Heart right ventricle (tissue), 16 donors: Measurements from ENCODE around the gene NEDD4L. TPM values are rescaled to one million over a fixed set of nuclear protein-coding genes. Genes with fewer than 3 reads are reported as not detected.

Source experiments
- ATAC-seq, 8 donors: fragments of 200-7000 bp; cut with Tn5 transposase; one replicate each; pipeline ENCODE4 v1.9.1; 2020; ENCODE audit warnings: mild to moderate bottlenecking in 8 of 8, moderate library complexity in 8 of 8, moderate number of reproducible peaks in 1 of 8
- DNase-seq, 2 donors: peaks; one replicate each; pipeline ENCODE4 v3.0.0-alpha.2; 2020
- H3K27ac ChIP-seq, 10 donors: fragments of 200-600 bp; sonication (generic) in 2 of 10; one replicate each; pipeline versions ENCODE4 v1.5.0 to v1.8.0; 2020 to 2022; ENCODE audit warnings: mild to moderate bottlenecking in 3 of 10
- H3K27me3 ChIP-seq, 7 donors: fragments of 200-600 bp; one replicate each; pipeline ENCODE4 v1.8.0; 2021 to 2022; ENCODE audit warnings: mild to moderate bottlenecking in 2 of 7
- H3K36me3 ChIP-seq, 9 donors: fragments of 200-600 bp; sonication (generic) in 1 of 9; one replicate each; pipeline versions ENCODE4 v1.5.0 to v1.8.0; 2020 to 2022; ENCODE audit warnings: mild to moderate bottlenecking in 2 of 9
- H3K4me1 ChIP-seq, 9 donors: fragments of 200-600 bp; sonication (generic) in 1 of 9; one replicate each; pipeline versions ENCODE4 v1.5.0 to v1.8.0; 2020 to 2022; ENCODE audit warnings: mild to moderate bottlenecking in 4 of 9
- H3K4me3 ChIP-seq, 10 donors: fragments of 200-600 bp; sonication (generic) in 2 of 10; one replicate each; pipeline versions ENCODE4 v1.5.0 to v1.8.0; 2020 to 2022; ENCODE audit warnings: mild to moderate bottlenecking in 7 of 10, moderate library complexity in 2 of 10
- H3K9me3 ChIP-seq, 11 donors: fragments of 200-600 bp in 10 of 11; sonication (generic) in 2 of 11; one replicate each; pipeline versions ENCODE4 v1.5.0 to v1.8.0; 2013 to 2022; ENCODE audit warnings: mild to moderate bottlenecking in 2 of 11, control low read depth in 1 of 11, moderate library complexity in 1 of 11
- WGBS, 2 donors: extraction: QIAGEN DNeasy Blood & Tissue Kit; methylation state at CpG; one replicate each; pipeline ENCODE4 v1.1.7; 2013; ENCODE audit warnings: inconsistent platforms in 1 of 2; 5-methylcytosine and 5-hydroxymethylcytosine counted together
- intact Hi-C, 10 donors: fragments of 100-400 bp; cut with DNase I; formaldehyde crosslinking; loops; one replicate each; pipeline versions ENCODE4 v1.11.1 to v1.14.2; 2022
- polyA plus RNA-seq, 2 donors: library from polyadenylated mRNA; stranded (reverse); fragments of 200-250 nt; gene quantifications; one replicate each; pipeline ENCODE4 v1.2.3, GENCODE V29; 2013
- total RNA-seq, 10 donors: library from RNA; stranded (reverse); fragmentation: NEBNext Ultra II Directional in 3 of 10; extraction: Animal tissue kit (Norgen Biotek cat#: 25700) in 3 of 10; gene quantifications; one replicate each; pipeline versions ENCODE4 v1.2.1 to v1.2.4, GENCODE V29; 2021 to 2023
- TF ChIP-seq, protein P1 (sequence below), 9 donors: fragments of 200-600 bp; sonication (generic) in 2 of 9; IDR thresholded peaks; one replicate each; pipeline versions ENCODE4 v1.5.0 to v1.8.0; 2021 to 2022; ENCODE audit warnings: antibody characterized with exemption in 9 of 9, mild to moderate bottlenecking in 5 of 9, moderate library complexity in 1 of 9
- donor health status: Arrhythmogenic right ventricular cardiomyopathy.
- donor health status: ischemic (EF 13 %, LVEDD 7.1; RV severe dilation, severe dysfunction).
- donor health status: healthy with polysubstance abuse.
- donor health status: DM: no; HTN: yes; CAD: no.
- donor health status: DM: no; HTN: no; CAD: no.
- donor health status: ischemic (EF 25% LVEDD 6.9; RV normal size, moderate dysfunction).
- donor health status: ischemic (EF 25% LVEDD 5.7; RV mildly dilated, moderate dysfunction).
- donor health status: healthy.
- donor health status: DM: yes; HTN: yes; CAD: no.
- donor health status: Ischemic cardiomyopathy.
- donor health status: ischemic (EF 35%, LVEDD 5.7; RV mildly dilated, moderate dysfunction).
- donor health status: nonischemic (EF 11% LVEDD 7.7; RV severe dilation, severe dysfunction).
- donor health status: DM: yes; HTN: yes; CAD: no.
- donor health status: PGD.
- donor health status: ischemic (EF 29% LVEDD 5.4; RV normal size, mild dysfunction).
- donor health status: nonischemic (EF 23%, LVEDD 6.1; RV moderate dilation, normal function).

NEDD4L gene
- total and polyA plus RNA-seq, 12 donors = 9.6 to 67.1 (median 49.4) TPM

DNA sequence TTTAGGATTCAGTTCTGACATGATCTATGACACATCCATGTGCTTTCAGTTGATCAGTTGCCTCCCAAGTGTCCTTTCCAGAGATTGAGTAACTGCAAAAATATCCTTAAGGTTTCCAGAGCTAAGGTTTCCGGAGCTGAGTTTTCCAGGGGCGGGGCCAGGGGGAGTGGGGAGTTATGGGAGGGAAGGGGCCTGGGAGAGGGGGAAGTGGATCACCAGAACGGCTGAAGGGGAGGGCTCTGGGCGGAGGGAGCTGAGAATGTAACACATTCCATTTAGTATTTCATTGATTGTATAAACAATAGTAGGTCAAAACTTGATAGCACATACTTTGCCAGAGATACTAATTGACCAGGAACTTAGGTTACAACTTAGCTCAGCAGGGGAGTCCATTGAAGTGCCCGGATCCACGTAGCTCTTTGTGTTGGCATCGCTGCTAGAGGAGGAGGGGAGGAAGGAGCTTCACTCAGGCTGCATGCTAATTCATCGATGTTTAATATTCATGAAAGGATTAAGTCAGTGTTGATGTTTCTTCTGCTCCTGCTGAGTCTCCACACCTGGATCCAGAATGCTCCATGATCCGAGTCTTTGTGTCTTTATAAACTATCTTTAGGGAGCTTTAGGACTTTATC is 295.1 kb downstream of the NEDD4L start:
- TF ChIP-seq, protein P1, sequence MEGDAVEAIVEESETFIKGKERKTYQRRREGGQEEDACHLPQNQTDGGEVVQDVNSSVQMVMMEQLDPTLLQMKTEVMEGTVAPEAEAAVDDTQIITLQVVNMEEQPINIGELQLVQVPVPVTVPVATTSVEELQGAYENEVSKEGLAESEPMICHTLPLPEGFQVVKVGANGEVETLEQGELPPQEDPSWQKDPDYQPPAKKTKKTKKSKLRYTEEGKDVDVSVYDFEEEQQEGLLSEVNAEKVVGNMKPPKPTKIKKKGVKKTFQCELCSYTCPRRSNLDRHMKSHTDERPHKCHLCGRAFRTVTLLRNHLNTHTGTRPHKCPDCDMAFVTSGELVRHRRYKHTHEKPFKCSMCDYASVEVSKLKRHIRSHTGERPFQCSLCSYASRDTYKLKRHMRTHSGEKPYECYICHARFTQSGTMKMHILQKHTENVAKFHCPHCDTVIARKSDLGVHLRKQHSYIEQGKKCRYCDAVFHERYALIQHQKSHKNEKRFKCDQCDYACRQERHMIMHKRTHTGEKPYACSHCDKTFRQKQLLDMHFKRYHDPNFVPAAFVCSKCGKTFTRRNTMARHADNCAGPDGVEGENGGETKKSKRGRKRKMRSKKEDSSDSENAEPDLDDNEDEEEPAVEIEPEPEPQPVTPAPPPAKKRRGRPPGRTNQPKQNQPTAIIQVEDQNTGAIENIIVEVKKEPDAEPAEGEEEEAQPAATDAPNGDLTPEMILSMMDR (IDR thresholded peaks at IDR 0.05) = no peak
- no peak overlapping the region for H3K4me3 ChIP-seq
- no peaks in the 10 kb centered on the region for H3K27me3 ChIP-seq
- no peaks in the 10 kb centered on the region for H3K9me3 ChIP-seq
- peaks cover 0 to 40% (median 0%) of the 10 kb centered on the region in 9 donors for H3K36me3 ChIP-seq
- H3K4me1 ChIP-seq = peaks cover 0 to 30% (median 9%) of the 10 kb centered on the region in 9 donors
- DNase-seq = no peak
- WGBS, 2 donors = 32 to 39% methylated on average over 9 of the region's 9 CpGs
- H3K27ac ChIP-seq = no peak overlapping the region
- peak in 3 of 8 donors; percentile 11 to 58 (median 24) for ATAC-seq
- intact Hi-C loops = loop anchor here in 1 of 10 donors (10.0 kb wide), 1 partner anchor 156 kb away; no protein-coding TSS in a partner anchor

DNA sequence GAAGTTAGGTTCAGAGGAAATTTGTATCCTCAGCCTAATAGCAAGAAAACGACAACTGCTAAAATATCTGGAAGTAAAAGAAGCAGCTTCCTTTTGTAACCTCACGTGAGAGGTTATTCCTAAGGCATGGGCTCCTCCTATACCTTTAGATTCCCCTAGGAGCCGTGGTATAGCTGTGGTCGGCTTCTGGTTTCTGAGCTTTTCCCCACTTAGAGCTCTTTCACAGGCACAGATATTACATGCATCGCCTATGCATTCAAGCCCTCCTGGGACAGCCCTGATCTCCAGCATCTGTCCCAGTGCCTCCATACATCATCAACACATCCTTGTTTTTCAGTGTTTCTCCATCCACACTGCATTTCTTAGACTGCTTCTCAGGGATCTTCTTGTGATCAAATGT is 295.9 kb downstream of the NEDD4L start:
- intact Hi-C loops = loop anchor here in 1 of 10 donors (10.0 kb wide), 1 partner anchor 155 kb away; no protein-coding TSS in a partner anchor
- no peak for DNase-seq
- Histone ChIP-seq H3K27me3 (no peaks in the 10 kb centered on the region), H3K4me1 (peaks cover 0 to 36% (median 9%) of the 10 kb centered on the region in 9 donors), H3K27ac (no peak overlapping the region), H3K9me3 (no peaks in the 10 kb centered on the region), H3K36me3 (peaks cover 0 to 32% (median 0%) of the 10 kb centered on the region in 9 donors), H3K4me3 (no peak overlapping the region)
- WGBS, 2 donors = 80 to 83% methylated on average over 5 of the region's 5 CpGs
- ATAC-seq = no peak
- TF ChIP-seq, protein P1 (IDR thresholded peaks at IDR 0.05) = no peak

DNA sequence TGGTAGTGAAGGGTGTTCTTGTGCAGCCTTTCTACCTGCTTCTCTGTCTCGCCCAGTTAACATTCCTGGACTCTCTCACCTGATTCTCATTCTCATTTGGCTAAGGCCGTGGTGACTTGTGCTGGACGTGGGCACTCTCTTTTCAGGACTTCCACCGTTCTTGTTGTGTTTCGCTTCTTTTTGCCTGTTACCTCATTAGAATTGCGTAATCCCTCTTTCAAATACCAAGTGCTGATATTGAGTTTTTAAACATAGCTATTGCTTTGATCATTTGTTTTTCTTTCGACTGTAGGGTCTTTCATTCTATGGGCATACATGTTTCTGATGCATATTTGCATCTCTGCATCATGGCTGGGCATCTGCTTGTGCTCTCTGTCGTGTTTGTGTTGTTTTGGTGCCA is 297.9 kb downstream of the NEDD4L start:
- DNase-seq (no peak), ATAC-seq (no peak)
- H3K36me3 ChIP-seq = peaks cover 0 to 22% (median 0%) of the 10 kb centered on the region in 9 donors
- intact Hi-C loops = no loop called here
- no peaks in the 10 kb centered on the region for H3K9me3 ChIP-seq
- no peak overlapping the region for H3K27ac ChIP-seq
- TF ChIP-seq, protein P1 (IDR thresholded peaks at IDR 0.05) = no peak
- H3K27me3 ChIP-seq = no peaks in the 10 kb centered on the region
- WGBS, 2 donors = 83 to 85% methylated on average over 8 of the region's 8 CpGs
- H3K4me1 ChIP-seq = peaks cover 0 to 40% (median 9%) of the 10 kb centered on the region in 9 donors
- no peak overlapping the region for H3K4me3 ChIP-seq

DNA sequence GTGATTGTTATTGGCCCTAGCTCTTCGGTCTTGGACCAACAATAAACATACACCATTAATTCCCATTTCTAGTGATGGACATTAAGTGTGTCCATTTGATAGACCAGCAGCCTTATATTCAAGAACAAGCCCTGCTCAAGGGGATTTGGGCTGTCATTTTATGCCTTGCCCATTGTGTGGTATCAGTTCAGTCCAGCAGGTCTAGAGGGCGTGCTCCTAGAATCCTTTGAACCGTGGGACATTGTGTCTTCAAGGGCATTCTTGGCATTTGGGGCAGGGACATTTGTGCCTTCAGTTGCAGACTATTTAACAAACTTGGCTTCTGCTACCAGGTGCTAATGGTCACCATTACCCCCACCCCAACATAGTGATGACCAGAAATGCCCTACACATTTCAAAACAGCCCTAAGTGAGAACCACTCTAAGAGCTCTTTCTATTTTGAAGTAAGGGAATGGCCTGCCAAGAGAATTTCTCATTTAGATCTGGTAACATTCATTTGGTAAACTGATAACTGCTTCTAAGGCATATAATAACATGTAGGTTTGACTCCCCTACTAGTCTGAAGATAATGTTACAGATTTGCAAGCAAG is 300.1 kb downstream of the NEDD4L start:
- 69 to 89% methylated on average over 3 of the region's 3 CpGs for WGBS, 2 donors
- TF ChIP-seq, protein P1 (IDR thresholded peaks at IDR 0.05) = no peak
- Histone ChIP-seq H3K9me3 (no peaks in the 10 kb centered on the region), H3K27ac (peak overlapping the region in 6 of 10 donors; percentile 5 to 42 (median 27)), H3K27me3 (no peaks in the 10 kb centered on the region), H3K36me3 (peaks cover 0 to 25% (median 0%) of the 10 kb centered on the region in 9 donors), H3K4me1 (peaks cover 0 to 23% (median 0%) of the 10 kb centered on the region in 9 donors), H3K4me3 (no peak overlapping the region)
- DNase-seq (no peak), ATAC-seq (peak in 4 of 8 donors; percentile 43 to 68 (median 54))
- intact Hi-C loops = no loop called here
